Measurements from ENCODE around the gene PIGU. TPM values are rescaled to one million over a fixed set of nuclear protein-coding genes. Genes with fewer than 3 reads are reported as not detected.
A peak's percentile ranks its signal among the peaks of the same experiment; 100 is the strongest.

The PIGU gene
- total and polyA plus RNA-seq, 7 donors = 6.6 to 26.8 (median 11.1) TPM

GRCh38 chr20:34540596-34541263 is 136.2 kb downstream of the PIGU start:
- peaks cover 0 to 7% (median 3%) of the 10 kb centered on the region in 4 donors for H3K4me1 ChIP-seq
- H3K9me3 ChIP-seq = no peaks in the 10 kb centered on the region
- no peak for DNase-seq
- TF ChIP-seq EP300 (IDR thresholded peaks at IDR 0.05) (no peak), POLR2AphosphoS5 (IDR thresholded peaks at IDR 0.05) (no peak), POLR2A (IDR thresholded peaks at IDR 0.05) (no peak)
- TF ChIP-seq, protein P1, sequence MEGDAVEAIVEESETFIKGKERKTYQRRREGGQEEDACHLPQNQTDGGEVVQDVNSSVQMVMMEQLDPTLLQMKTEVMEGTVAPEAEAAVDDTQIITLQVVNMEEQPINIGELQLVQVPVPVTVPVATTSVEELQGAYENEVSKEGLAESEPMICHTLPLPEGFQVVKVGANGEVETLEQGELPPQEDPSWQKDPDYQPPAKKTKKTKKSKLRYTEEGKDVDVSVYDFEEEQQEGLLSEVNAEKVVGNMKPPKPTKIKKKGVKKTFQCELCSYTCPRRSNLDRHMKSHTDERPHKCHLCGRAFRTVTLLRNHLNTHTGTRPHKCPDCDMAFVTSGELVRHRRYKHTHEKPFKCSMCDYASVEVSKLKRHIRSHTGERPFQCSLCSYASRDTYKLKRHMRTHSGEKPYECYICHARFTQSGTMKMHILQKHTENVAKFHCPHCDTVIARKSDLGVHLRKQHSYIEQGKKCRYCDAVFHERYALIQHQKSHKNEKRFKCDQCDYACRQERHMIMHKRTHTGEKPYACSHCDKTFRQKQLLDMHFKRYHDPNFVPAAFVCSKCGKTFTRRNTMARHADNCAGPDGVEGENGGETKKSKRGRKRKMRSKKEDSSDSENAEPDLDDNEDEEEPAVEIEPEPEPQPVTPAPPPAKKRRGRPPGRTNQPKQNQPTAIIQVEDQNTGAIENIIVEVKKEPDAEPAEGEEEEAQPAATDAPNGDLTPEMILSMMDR (IDR thresholded peaks at IDR 0.05) = no peak
- no peaks in the 10 kb centered on the region for H3K27me3 ChIP-seq
- no peak overlapping the region for H3K4me3 ChIP-seq
- H3K36me3 ChIP-seq = peaks cover 13 to 69% (median 42%) of the 10 kb centered on the region in 4 donors
- H3K27ac ChIP-seq = no peak overlapping the region
- intact Hi-C loops (cut with DNase I) = loop anchor here (5.0 kb wide), 1 partner anchor 167 kb away; no protein-coding TSS in a partner anchor
- 93% methylated on average over 15 of the region's 15 CpGs for WGBS, 2 donors

DNA sequence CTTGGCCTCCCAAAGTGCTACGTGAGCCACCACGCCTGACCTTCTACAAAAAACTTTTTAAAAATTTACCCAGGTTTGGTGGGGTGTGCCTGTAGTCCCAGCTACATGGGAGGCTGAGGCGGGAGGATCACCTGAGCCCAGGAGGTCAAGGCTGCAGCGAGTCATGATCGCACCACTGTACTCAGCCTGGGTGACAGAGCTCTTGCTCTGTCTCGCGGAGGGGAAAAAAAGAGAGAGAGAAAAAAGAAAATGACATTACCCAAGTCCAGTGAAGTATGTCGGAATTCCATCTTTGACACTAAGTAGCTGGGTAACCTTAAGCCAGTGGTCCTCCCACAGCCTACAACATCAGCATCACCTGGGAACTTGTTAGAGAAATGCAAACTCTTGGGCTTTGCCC is 137.1 kb downstream of the PIGU start:
- WGBS, 2 donors = 96% methylated on average over 8 of the region's 8 CpGs
- no peak for TF ChIP-seq POLR2A (IDR thresholded peaks at IDR 0.05)
- TF ChIP-seq, protein P1 (IDR thresholded peaks at IDR 0.05) = no peak
- TF ChIP-seq EP300 (IDR thresholded peaks at IDR 0.05) = no peak
- no peak for TF ChIP-seq POLR2AphosphoS5 (IDR thresholded peaks at IDR 0.05)
- no peak overlapping the region for H3K27ac ChIP-seq
- H3K9me3 ChIP-seq = no peaks in the 10 kb centered on the region
- DNase-seq = no peak
- H3K36me3 ChIP-seq = peaks cover 19 to 79% (median 52%) of the 10 kb centered on the region in 4 donors
- H3K27me3 ChIP-seq = no peaks in the 10 kb centered on the region
- peaks cover 0 to 7% (median 3%) of the 10 kb centered on the region in 4 donors for H3K4me1 ChIP-seq
- intact Hi-C loops (cut with DNase I) = loop anchor here (5.0 kb wide), 1 partner anchor 168 kb away; no protein-coding TSS in a partner anchor
- H3K4me3 ChIP-seq = no peak overlapping the region

DNA sequence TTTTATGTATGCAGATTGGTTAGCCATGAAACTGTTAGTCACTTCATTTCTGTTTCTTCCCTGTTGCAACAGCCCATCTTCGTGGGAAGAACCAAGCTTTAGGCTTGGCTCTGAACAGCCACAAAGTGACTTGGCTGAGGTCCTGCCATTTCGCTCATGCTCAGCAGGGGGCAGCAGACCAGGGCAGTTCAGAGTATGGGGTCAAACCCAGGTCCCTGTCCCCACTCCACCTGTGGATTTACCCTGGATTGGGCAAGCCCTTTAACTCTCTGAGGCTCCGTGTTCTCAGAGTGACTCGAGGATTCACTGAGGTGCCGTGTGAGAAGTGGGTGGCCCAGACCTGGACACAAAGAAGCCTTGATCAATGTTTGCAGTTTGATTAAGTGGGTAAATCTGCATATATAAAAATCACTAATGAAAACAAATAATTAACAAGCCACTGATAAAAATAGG is 138.2 kb downstream of the PIGU start:
- Histone ChIP-seq H3K4me3 (no peak overlapping the region), H3K36me3 (peaks cover 21 to 89% (median 61%) of the 10 kb centered on the region in 4 donors), H3K4me1 (no peaks in the 10 kb centered on the region), H3K27ac (peak overlapping the region in 2 of 4 donors; percentile 14 to 19), H3K27me3 (no peaks in the 10 kb centered on the region), H3K9me3 (no peaks in the 10 kb centered on the region)
- intact Hi-C loops (cut with DNase I) = no loop called here
- TF ChIP-seq, protein P1 (IDR thresholded peaks at IDR 0.05) = peak; percentile 39 to 73 (median 67)
- TF ChIP-seq EP300 (IDR thresholded peaks at IDR 0.05) (no peak), POLR2AphosphoS5 (IDR thresholded peaks at IDR 0.05) (peak in 2 of 4 donors; percentile 5 to 17)
- WGBS, 2 donors = 33 to 53% methylated on average over 5 of the region's 5 CpGs
- peak; percentile 75 for DNase-seq

- peaks cover 23 to 99% (median 67%) of the 10 kb centered on the region in 4 donors for H3K36me3 ChIP-seq
- no peak overlapping the region for H3K27ac ChIP-seq
- TF ChIP-seq POLR2A (IDR thresholded peaks at IDR 0.05) (no peak), POLR2AphosphoS5 (IDR thresholded peaks at IDR 0.05) (no peak), EP300 (IDR thresholded peaks at IDR 0.05) (no peak)
- TF ChIP-seq, protein P1 (IDR thresholded peaks at IDR 0.05) = no peak
- no peaks in the 10 kb centered on the region for H3K4me1 ChIP-seq
- DNase-seq = peak; percentile 54
- WGBS, 2 donors = 82 to 88% methylated on average over 8 of the region's 8 CpGs
- intact Hi-C loops (cut with DNase I) = no loop called here
- no peaks in the 10 kb centered on the region for H3K27me3 ChIP-seq
- no peaks in the 10 kb centered on the region for H3K9me3 ChIP-seq
- H3K4me3 ChIP-seq = no peak overlapping the region
Observed at GRCh38 chr20:34537651-34538050, 139.2 kb downstream of the PIGU start.
